GM12878 (cell line): ENCODE measurements around the gene TGDS. TPM values are rescaled to one million over a fixed set of nuclear protein-coding genes. Genes with fewer than 3 reads are reported as not detected.

Experiments
- ATAC-seq: fragments of 200-7000 bp; cut with Tn5 transposase; 3 replicates; pipeline ENCODE4 v1.9.1; 2020; ENCODE audit warnings: mild to moderate bottlenecking, moderate library complexity
- BruUV-seq: library from RNA; stranded (reverse); fragments of 400-500 nt; replicated peaks from 2 replicates; lab custom pipeline; 2021; lab: Mats Ljungman, UMichigan
- CTCF ChIA-PET: fragments of 300-600 bp; sonication (Branson Sonifier 250); formaldehyde crosslinking; extraction: SDS; loops from one replicate; lab custom pipeline; 2021; ENCODE audit warnings: inconsistent platforms; lab: Yijun Ruan, JAX
- POLR2A ChIA-PET: fragments of 350-600 bp; formaldehyde crosslinking; extraction: SDS; loops from one replicate; lab custom pipeline; 2021; ENCODE audit warnings: inconsistent platforms; lab: Charles Lee
- RAD21 ChIA-PET: fragments of 300-600 bp; sonication (Branson Sonifier 250); formaldehyde crosslinking; loops from one replicate; lab custom pipeline; 2023; ENCODE audit warnings: antibody characterized with exemption; ENCODE audit not compliant: unreplicated experiment; lab: Charles Lee
- SMC1A ChIA-PET: fragments of 300-600 bp; sonication (Branson Sonifier 250); formaldehyde crosslinking; loops from one replicate; lab custom pipeline; 2023; ENCODE audit not compliant: unreplicated experiment, uncharacterized antibody; lab: Charles Lee
- DNase-seq: peaks from one replicate; pipeline ENCODE4 v3.0.0-alpha.2; 2011; ENCODE audit warnings: low read depth, low spot score
- FAIRE-seq: peaks from 3 replicates; lab custom pipeline; 2011; peaks lifted over from hg19 to GRCh38; lab: Jason Lieb, UNC
- H2AFZ ChIP-seq: 2 replicates; pipeline ENCODE4 v1.6.0; 2011; ENCODE audit warnings: low read depth, low read length, control low read depth; ENCODE audit not compliant: control insufficient read depth
- H3K27ac ChIP-seq: 2 replicates; pipeline ENCODE4 v1.5.1; 2011; ENCODE audit warnings: control low read depth; ENCODE audit not compliant: control insufficient read depth, insufficient read depth
- H3K27me3 ChIP-seq, 2 experiments: replicated peaks in 1 of 2; 2 replicates each; pipeline versions ENCODE4 v1.6.0 to v1.6.1; 2011; ENCODE audit warnings: low read length in 1 of 2; ENCODE audit not compliant: control insufficient read depth in 2 of 2, insufficient read depth in 2 of 2
- H3K36me3 ChIP-seq, 2 experiments: 2 replicates each; pipeline ENCODE4 v1.5.1; 2011; ENCODE audit warnings: low read length in 1 of 2; ENCODE audit not compliant: control insufficient read depth in 2 of 2, insufficient read depth in 2 of 2
- H3K4me1 ChIP-seq: 2 replicates; pipeline ENCODE4 v1.6.1; 2011; ENCODE audit warnings: mild to moderate bottlenecking, low read length, moderate library complexity, mixed read lengths; ENCODE audit not compliant: control insufficient read depth, insufficient read depth
- H3K4me2 ChIP-seq: 2 replicates; pipeline ENCODE4 v1.6.0; 2011; ENCODE audit warnings: control low read depth; ENCODE audit not compliant: control insufficient read depth, insufficient read depth
- H3K4me3 ChIP-seq: fragments of 200-600 bp; sonication (generic); 2 replicates; pipeline ENCODE4 v1.5.1; 2016
- H3K79me2 ChIP-seq: 2 replicates; pipeline ENCODE4 v1.6.0; 2011; ENCODE audit warnings: low read length; ENCODE audit not compliant: control insufficient read depth, insufficient read depth
- H3K9ac ChIP-seq: 2 replicates; pipeline ENCODE4 v1.8.0; 2011; ENCODE audit warnings: low read length, control low read depth, mixed read lengths; ENCODE audit not compliant: control insufficient read depth, insufficient read depth
- H3K9me3 ChIP-seq: replicated peaks from 3 replicates; pipeline ENCODE4 v1.5.1; 2011; ENCODE audit warnings: mild to moderate bottlenecking, low read length; ENCODE audit not compliant: control insufficient read depth, insufficient read depth
- H4K20me1 ChIP-seq: 2 replicates; pipeline ENCODE4 v1.6.0; 2011; ENCODE audit not compliant: control insufficient read depth, insufficient read depth
- HDGF ChIP-seq: fragments of 450-650 bp; IDR thresholded peaks from 2 replicates; pipeline ENCODE4 v1.6.1; 2016; ENCODE audit warnings: antibody characterized with exemption
- JUNB ChIP-seq: IDR thresholded peaks from 2 replicates; pipeline ENCODE4 v1.6.1; 2016; ENCODE audit warnings: antibody characterized with exemption, mild to moderate bottlenecking
- JUND ChIP-seq: IDR thresholded peaks from 2 replicates; pipeline ENCODE4 v1.6.1; 2012; ENCODE audit warnings: low read depth, mild to moderate bottlenecking, low read length, improper control_type of control experiment, moderate library complexity
- MEF2A ChIP-seq: IDR thresholded peaks from 2 replicates; pipeline ENCODE4 v1.6.1; 2011; ENCODE audit warnings: low read depth, mild to moderate bottlenecking, low read length, moderate library complexity; ENCODE audit not compliant: insufficient read depth
- NFXL1 ChIP-seq: fragments of 450-650 bp; IDR thresholded peaks from 2 replicates; pipeline ENCODE4 v1.6.1; 2017; ENCODE audit warnings: antibody characterized with exemption, mild to moderate bottlenecking, borderline replicate concordance
- NFYB ChIP-seq: IDR thresholded peaks from 2 replicates; pipeline ENCODE4 v1.6.1; 2011; ENCODE audit warnings: low read depth, mild to moderate bottlenecking, low read length, improper control_type of control experiment, moderate library complexity; ENCODE audit not compliant: insufficient read depth
- RB1 ChIP-seq: fragments of 450-650 bp; formaldehyde crosslinking; IDR thresholded peaks from 2 replicates; pipeline ENCODE4 v1.6.1; 2017; ENCODE audit warnings: mild to moderate bottlenecking, borderline replicate concordance
- RUNX3 ChIP-seq: IDR thresholded peaks from 2 replicates; pipeline ENCODE4 v1.6.1; 2012; ENCODE audit warnings: low read length, inconsistent platforms
- SIX5 ChIP-seq: IDR thresholded peaks from 2 replicates; pipeline ENCODE4 v1.6.1; 2011; ENCODE audit warnings: mild to moderate bottlenecking, low read depth, low read length, moderate library complexity; ENCODE audit not compliant: severe bottlenecking
- SMARCA5 ChIP-seq: fragments of 450-650 bp; IDR thresholded peaks from 2 replicates; pipeline ENCODE4 v1.6.1; 2017; ENCODE audit warnings: mild to moderate bottlenecking
- SPI1 ChIP-seq: IDR thresholded peaks from 2 replicates; pipeline ENCODE4 v1.6.1; 2011; ENCODE audit warnings: low read depth, mild to moderate bottlenecking, low read length, moderate library complexity, borderline replicate concordance; ENCODE audit not compliant: insufficient read depth
- SRF ChIP-seq, 2 experiments: IDR thresholded peaks; 2 replicates each; pipeline ENCODE4 v1.6.1; 2011; ENCODE audit warnings: low read depth in 2 of 2, low read length in 2 of 2, mild to moderate bottlenecking in 1 of 2, moderate library complexity in 1 of 2
- ZBTB4 ChIP-seq: fragments of 450-650 bp; formaldehyde crosslinking; IDR thresholded peaks from 2 replicates; pipeline ENCODE4 v1.4.0; 2022; ENCODE audit warnings: mild to moderate bottlenecking, moderate library complexity
- WGBS: methylation state at CpG from one replicate; pipeline ENCODE4 v1.1.6; 2016; ENCODE audit warnings: low lambda C conversion rate; ENCODE audit not compliant: insufficient replicate concordance, insufficient coverage; ENCODE audit errors: missing lambda C conversion rate; 5-methylcytosine and 5-hydroxymethylcytosine counted together
- in situ Hi-C: fragments of 300-500 bp; cut with MboI; formaldehyde crosslinking; loops from 9 replicates; pipeline ENCODE4 v1.14.3; 2018; ENCODE audit warnings: mixed read lengths
- intact Hi-C: fragments of 100-400 bp; cut with micrococcal nuclease; formaldehyde crosslinking; loops from one replicate; pipeline ENCODE4 v1.14.2; 2022; ENCODE audit not compliant: unreplicated experiment
- polyA plus RNA-seq, 11 experiments: library from polyadenylated mRNA; depleted of rRNA in 4 of 11; unstranded in 6 of 11; stranded (reverse) in 5 of 11; fragments of >200 nt; fragmentation: Nextera tagmentation in 4 of 11; fragmentation: Illumina TruSeq in 1 of 11; extraction: Ambion mirVana in 4 of 11; extraction: Trizol in 1 of 11; gene quantifications; 1 replicate in 1 of 11; 2 replicates in 10 of 11; pipeline versions ENCODE4 v1.2.1 to v1.2.3, GENCODE V29; 2011 to 2016; ENCODE audit warnings: inconsistent platforms in 2 of 11, missing spikeins in 2 of 11, low read depth in 1 of 11
- total RNA-seq, 4 experiments: library from RNA; depleted of rRNA in 3 of 4; stranded (reverse); fragments of >200 nt in 3 of 4; fragmentation: Illumina TruSeq in 1 of 4; extraction: Trizol in 1 of 4; gene quantifications; 2 replicates each; pipeline versions ENCODE4 v1.2.1 to v1.2.3, GENCODE V29; 2013 to 2021
- TF ChIP-seq, protein P1 (sequence below): IDR thresholded peaks from 2 replicates; pipeline ENCODE4 v1.6.1; 2012; ENCODE audit warnings: low read depth, low read length, improper control_type of control experiment
- TF ChIP-seq, protein P2 (sequence below), 3 experiments: IDR thresholded peaks in 2 of 3; conservative IDR thresholded peaks in 1 of 3; 2 replicates each; pipeline ENCODE4 v1.5.1; 2011; ENCODE audit warnings: low read depth in 3 of 3, low read length in 3 of 3, mild to moderate bottlenecking in 3 of 3, control low read depth in 2 of 3, moderate library complexity in 2 of 3, inconsistent platforms in 1 of 3, mixed read lengths in 1 of 3; ENCODE audit not compliant: control insufficient read depth in 2 of 3, insufficient read depth in 1 of 3; ENCODE audit errors: extremely low read depth in 1 of 3

The TGDS gene
- total and polyA plus RNA-seq, 10 of the 15 experiments (the other 5 are each of a cell fraction or from before 2014, with no cell fraction given): 13.1 to 44.3 (median 23.8) TPM

GRCh38 chr13:94553766-94554165, 42.2 kb downstream of the TGDS start (continued):
- TF ChIP-seq, protein P1, sequence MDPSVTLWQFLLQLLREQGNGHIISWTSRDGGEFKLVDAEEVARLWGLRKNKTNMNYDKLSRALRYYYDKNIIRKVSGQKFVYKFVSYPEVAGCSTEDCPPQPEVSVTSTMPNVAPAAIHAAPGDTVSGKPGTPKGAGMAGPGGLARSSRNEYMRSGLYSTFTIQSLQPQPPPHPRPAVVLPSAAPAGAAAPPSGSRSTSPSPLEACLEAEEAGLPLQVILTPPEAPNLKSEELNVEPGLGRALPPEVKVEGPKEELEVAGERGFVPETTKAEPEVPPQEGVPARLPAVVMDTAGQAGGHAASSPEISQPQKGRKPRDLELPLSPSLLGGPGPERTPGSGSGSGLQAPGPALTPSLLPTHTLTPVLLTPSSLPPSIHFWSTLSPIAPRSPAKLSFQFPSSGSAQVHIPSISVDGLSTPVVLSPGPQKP: no peak
- TF ChIP-seq SMARCA5: no peak

GRCh38 chr13:94552095-94552494, 43.9 kb downstream of the TGDS start:
- no peaks in the 10 kb centered on the region for H3K36me3 ChIP-seq
- no TSS peak for BruUV-seq
- ChIA-PET RAD21 (no interaction called here), CTCF (no interaction called here), SMC1A (no interaction called here), POLR2A (interaction anchor here (3.9 kb wide), 1 partner anchor 44 kb away, joined by 22 read pairs; the partner anchor contains the start of gene TGDS)
- DNase-seq (no peak), FAIRE-seq (no peak), ATAC-seq (no peak)
- WGBS: 61% methylated on average over 5 of the region's 5 CpGs
- no peaks in the 10 kb centered on the region for H3K9me3 ChIP-seq
- H3K4me3 ChIP-seq: no peak overlapping the region
- no peak overlapping the region for H3K9ac ChIP-seq
- H3K79me2 ChIP-seq: no peaks in the 10 kb centered on the region; the same call in 1 of the 2 replicates
- intact Hi-C loops: no loop called here
- H2AFZ ChIP-seq: no peak overlapping the region
- H3K4me2 ChIP-seq: no peak overlapping the region
- H3K27ac ChIP-seq: no peak overlapping the region
- H4K20me1 ChIP-seq: no peaks in the 10 kb centered on the region
- in situ Hi-C loops: no loop called here
- no peaks in the 10 kb centered on the region for H3K27me3 ChIP-seq
- no peaks in the 10 kb centered on the region for H3K4me1 ChIP-seq
- no peak for TF ChIP-seq HDGF
- no peak for TF ChIP-seq RUNX3
- TF ChIP-seq NFYB: no peak
- no peak for TF ChIP-seq JUNB
- no peak for TF ChIP-seq SMARCA5
- no peak for TF ChIP-seq NFXL1
- no peak for TF ChIP-seq SRF (IDR thresholded peaks at IDR 0.05; ENCODE audit: low read depth in 2 of 2, low read length in 2 of 2)
- TF ChIP-seq ZBTB4 (CRISPR knock-in tag): no peak
- TF ChIP-seq RB1: no peak
- TF ChIP-seq MEF2A: no peak
- TF ChIP-seq SPI1: no peak
- TF ChIP-seq, protein P2, sequence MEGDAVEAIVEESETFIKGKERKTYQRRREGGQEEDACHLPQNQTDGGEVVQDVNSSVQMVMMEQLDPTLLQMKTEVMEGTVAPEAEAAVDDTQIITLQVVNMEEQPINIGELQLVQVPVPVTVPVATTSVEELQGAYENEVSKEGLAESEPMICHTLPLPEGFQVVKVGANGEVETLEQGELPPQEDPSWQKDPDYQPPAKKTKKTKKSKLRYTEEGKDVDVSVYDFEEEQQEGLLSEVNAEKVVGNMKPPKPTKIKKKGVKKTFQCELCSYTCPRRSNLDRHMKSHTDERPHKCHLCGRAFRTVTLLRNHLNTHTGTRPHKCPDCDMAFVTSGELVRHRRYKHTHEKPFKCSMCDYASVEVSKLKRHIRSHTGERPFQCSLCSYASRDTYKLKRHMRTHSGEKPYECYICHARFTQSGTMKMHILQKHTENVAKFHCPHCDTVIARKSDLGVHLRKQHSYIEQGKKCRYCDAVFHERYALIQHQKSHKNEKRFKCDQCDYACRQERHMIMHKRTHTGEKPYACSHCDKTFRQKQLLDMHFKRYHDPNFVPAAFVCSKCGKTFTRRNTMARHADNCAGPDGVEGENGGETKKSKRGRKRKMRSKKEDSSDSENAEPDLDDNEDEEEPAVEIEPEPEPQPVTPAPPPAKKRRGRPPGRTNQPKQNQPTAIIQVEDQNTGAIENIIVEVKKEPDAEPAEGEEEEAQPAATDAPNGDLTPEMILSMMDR (IDR thresholded peaks at IDR 0.05 in 2 of 3, conservative IDR thresholded peaks at IDR 0.05 in 1 of 3; ENCODE audit: control insufficient read depth in 2 of 3, extremely low read depth in 1 of 3, insufficient read depth in 1 of 3, low read depth in 3 of 3, low read length in 3 of 3): no peak
- TF ChIP-seq JUND: no peak
- no peak for TF ChIP-seq SIX5
